ENCODE data around the gene CAPZA2.

CAPZA2 gene

GRCh38 chr7:116857052-116857451 is 5.3 kb upstream of the CAPZA2 start (continued):
- TF ChIP-seq ZNF148 (tag by site-specific recombination; IDR thresholded peaks at IDR 0.05; ENCODE audit: borderline replicate concordance): no peak

- Histone ChIP-seq H3K4me1 (ENCODE audit: control insufficient read depth, insufficient read depth, low read length) (no peaks in the 10 kb centered on the region), H3K27ac (ENCODE audit: extremely low read depth, low read depth, low read length) (no peak overlapping the region), H3K9me3 (ENCODE audit: control insufficient read depth, insufficient read depth, low read depth, low read length) (no peaks in the 10 kb centered on the region), H3K36me3 (ENCODE audit: control insufficient read depth in 2 of 2, insufficient read depth in 1 of 2, low read length in 2 of 2) (no peaks in the 10 kb centered on the region), H3K4me3 (ENCODE audit: low read depth, low read length) (no peak overlapping the region)
- POLR2A ChIA-PET: interaction anchor here (0.7 kb wide), 1 partner anchor 10 kb away, joined by 3 read pairs; no protein-coding TSS in a partner anchor
- TF ChIP-seq SP7 (tag by site-specific recombination; IDR thresholded peaks at IDR 0.05): 0 out of 2 replicates have a peak, but pooled peaks have one; percentile 26
- TF ChIP-seq ZNF184 (tag by site-specific recombination; IDR thresholded peaks at IDR 0.05): no peak
- CTCF ChIA-PET: no interaction called here
Observed at GRCh38 chr7:116859323-116859722, 3.1 kb upstream of the CAPZA2 start.

GRCh38 chr7:116861717-116862116 is 670 bp upstream of the CAPZA2 start:
- POLR2A ChIA-PET: no interaction called here

GRCh38 chr7:116862951-116863670 is 724 bp downstream of the CAPZA2 start:
- ChIA-PET CTCF (no interaction called here), POLR2A (no interaction called here)
- Histone ChIP-seq H3K27ac (ENCODE audit: extremely low read depth, low read depth, low read length) (peak overlapping the region; percentile 84), H3K36me3 (ENCODE audit: control insufficient read depth in 2 of 2, insufficient read depth in 1 of 2, low read length in 2 of 2) (no peaks in the 10 kb centered on the region; a peak in 1 of 3 replicates), H3K4me3 (ENCODE audit: low read depth, low read length) (peak overlapping the region; percentile 99), H3K4me1 (ENCODE audit: control insufficient read depth, insufficient read depth, low read length) (no peaks in the 10 kb centered on the region), H3K9me3 (ENCODE audit: control insufficient read depth, insufficient read depth, low read depth, low read length) (no peaks in the 10 kb centered on the region)
- peak; percentile 94 for TF ChIP-seq PRDM1 (tag by site-specific recombination; IDR thresholded peaks at IDR 0.05)
- peak; percentile 42; the same call in 1 of the 2 replicates for TF ChIP-seq ZNF76 (tag by site-specific recombination; IDR thresholded peaks at IDR 0.05; ENCODE audit: borderline replicate concordance, low read depth)
- 0 out of 2 replicates have a peak, but pooled peaks have one; percentile 17 for TF ChIP-seq ZBTB11 (tag by site-specific recombination; conservative IDR thresholded peaks at IDR 0.05; ENCODE audit: low read depth)
- peak; percentile 92 for TF ChIP-seq ZNF335 (tag by site-specific recombination; conservative IDR thresholded peaks at IDR 0.05)
- TF ChIP-seq ZNF132 (tag by site-specific recombination; IDR thresholded peaks at IDR 0.05; ENCODE audit: borderline replicate concordance): no peak
- TF ChIP-seq PATZ1 (tag by site-specific recombination; IDR thresholded peaks at IDR 0.05): peak; percentile 48
- TF ChIP-seq HIC1 (tag by site-specific recombination; IDR thresholded peaks at IDR 0.05): peak; percentile 60; the same call in 1 of the 2 replicates
- TF ChIP-seq PRDM10 (tag by site-specific recombination; IDR thresholded peaks at IDR 0.05): peak; percentile 94
- TF ChIP-seq KLF16 (tag by site-specific recombination; IDR thresholded peaks at IDR 0.05): no peak

More at GRCh38 chr7:116861717-116862116, 670 bp upstream of the CAPZA2 start:
- CTCF ChIA-PET: interaction anchor here (1.2 kb wide), 2 partner anchors 8 to 13 kb away, joined by 4 to 5 read pairs; no protein-coding TSS in a partner anchor
- Histone ChIP-seq H3K36me3 (ENCODE audit: control insufficient read depth in 2 of 2, insufficient read depth in 1 of 2, low read length in 2 of 2) (no peaks in the 10 kb centered on the region; a peak in 1 of 3 replicates), H3K4me1 (ENCODE audit: control insufficient read depth, insufficient read depth, low read length) (no peaks in the 10 kb centered on the region), H3K9me3 (ENCODE audit: control insufficient read depth, insufficient read depth, low read depth, low read length) (no peaks in the 10 kb centered on the region), H3K4me3 (ENCODE audit: low read depth, low read length) (no peak overlapping the region), H3K27ac (ENCODE audit: extremely low read depth, low read depth, low read length) (no peak overlapping the region)
- TF ChIP-seq ZNF146 (tag by site-specific recombination; IDR thresholded peaks at IDR 0.05) (peak; percentile 84), SCRT2 (tag by site-specific recombination; IDR thresholded peaks at IDR 0.05) (no peak)

Measured in HEK293 (cell line).